Suprapubic skin (tissue), 4 donors: ENCODE measurements around the gene VWA2.

ENCODE experiments used
- EP300 ChIP-seq: sonication (generic); formaldehyde crosslinking; IDR thresholded peaks from one replicate; pipeline ENCODE4 v1.6.1; 2017; ENCODE audit warnings: antibody characterized with exemption
- POLR2A ChIP-seq, 2 donors: fragments of 450-650 bp; IDR thresholded peaks; one replicate each; pipeline ENCODE4 v1.6.1; 2017; ENCODE audit warnings: antibody characterized with exemption in 2 of 2, mild to moderate bottlenecking in 2 of 2, moderate library complexity in 2 of 2
- POLR2AphosphoS5 ChIP-seq, 3 donors: sonication (generic); formaldehyde crosslinking; IDR thresholded peaks; one replicate each; pipeline ENCODE4 v1.6.1; 2017; ENCODE audit warnings: antibody characterized with exemption in 3 of 3
- TF ChIP-seq, protein P1 (sequence below), 2 donors: fragments of 200-600 bp in 1 of 2; fragments of 450-650 bp in 1 of 2; sonication (generic) in 1 of 2; IDR thresholded peaks; one replicate each; pipeline ENCODE4 v1.5.1; 2016 to 2019; ENCODE audit warnings: antibody characterized with exemption in 2 of 2, mild to moderate bottlenecking in 1 of 2, moderate library complexity in 1 of 2

DNA sequence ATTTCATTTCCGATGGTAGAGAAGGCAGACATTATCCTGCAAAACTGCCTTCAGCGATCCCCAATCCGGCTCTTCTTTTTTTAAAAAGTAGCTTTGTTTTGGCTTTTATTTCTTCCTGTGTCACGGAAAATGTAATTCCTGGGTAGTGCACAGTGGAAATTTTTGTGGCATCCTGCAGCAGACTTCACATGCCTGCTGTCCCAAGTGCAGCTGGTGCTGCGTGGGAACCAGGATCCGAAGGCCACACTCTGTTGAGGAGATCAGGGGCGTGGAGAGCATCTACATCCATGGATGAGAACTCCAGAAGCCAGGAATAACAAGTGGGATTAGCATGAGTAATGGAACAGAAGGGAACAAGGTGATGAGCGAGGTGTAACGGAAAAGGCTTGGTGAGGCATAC, 4.6 kb downstream of the VWA2 start:
- TF ChIP-seq EP300 (no peak), POLR2A (IDR thresholded peaks at IDR 0.05) (no peak), POLR2AphosphoS5 (IDR thresholded peaks at IDR 0.05) (no peak)
- TF ChIP-seq, protein P1, sequence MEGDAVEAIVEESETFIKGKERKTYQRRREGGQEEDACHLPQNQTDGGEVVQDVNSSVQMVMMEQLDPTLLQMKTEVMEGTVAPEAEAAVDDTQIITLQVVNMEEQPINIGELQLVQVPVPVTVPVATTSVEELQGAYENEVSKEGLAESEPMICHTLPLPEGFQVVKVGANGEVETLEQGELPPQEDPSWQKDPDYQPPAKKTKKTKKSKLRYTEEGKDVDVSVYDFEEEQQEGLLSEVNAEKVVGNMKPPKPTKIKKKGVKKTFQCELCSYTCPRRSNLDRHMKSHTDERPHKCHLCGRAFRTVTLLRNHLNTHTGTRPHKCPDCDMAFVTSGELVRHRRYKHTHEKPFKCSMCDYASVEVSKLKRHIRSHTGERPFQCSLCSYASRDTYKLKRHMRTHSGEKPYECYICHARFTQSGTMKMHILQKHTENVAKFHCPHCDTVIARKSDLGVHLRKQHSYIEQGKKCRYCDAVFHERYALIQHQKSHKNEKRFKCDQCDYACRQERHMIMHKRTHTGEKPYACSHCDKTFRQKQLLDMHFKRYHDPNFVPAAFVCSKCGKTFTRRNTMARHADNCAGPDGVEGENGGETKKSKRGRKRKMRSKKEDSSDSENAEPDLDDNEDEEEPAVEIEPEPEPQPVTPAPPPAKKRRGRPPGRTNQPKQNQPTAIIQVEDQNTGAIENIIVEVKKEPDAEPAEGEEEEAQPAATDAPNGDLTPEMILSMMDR (IDR thresholded peaks at IDR 0.05) = no peak
